Gastrocnemius medialis (tissue), 4 donors: Measurements from ENCODE around the gene TNNT3. TPM values are rescaled to one million over a fixed set of nuclear protein-coding genes. Genes with fewer than 3 reads are reported as not detected.

Experiments
- ATAC-seq, 2 donors: fragments of 150-250 bp; one replicate each; pipeline ENCODE4 v1.9.1; 2016
- DNase-seq, 2 donors: peaks; one replicate each; pipeline ENCODE4 v3.0.0-alpha.2; 2019
- H3K27ac ChIP-seq, 4 donors: fragments of 200-600 bp; sonication (generic); 1 replicate in 1 of 4; 2 replicates in 3 of 4; pipeline ENCODE4 v1.5.1; 2016 to 2018; ENCODE audit warnings: mild to moderate bottlenecking in 2 of 4, moderate library complexity in 1 of 4
- H3K27me3 ChIP-seq, 3 donors: fragments of 200-600 bp; sonication (generic) in 2 of 3; 1 replicate in 1 of 3; 2 replicates in 2 of 3; pipeline versions ENCODE4 v1.5.1 to v1.6.0; 2016 to 2019; ENCODE audit warnings: mild to moderate bottlenecking in 1 of 3, moderate library complexity in 1 of 3
- H3K36me3 ChIP-seq, 2 donors: fragments of 200-600 bp; sonication (generic) in 1 of 2; one replicate each; pipeline ENCODE4 v1.5.1; 2017 to 2018
- H3K4me1 ChIP-seq, 2 donors: fragments of 200-600 bp; sonication (generic) in 1 of 2; one replicate each; pipeline ENCODE4 v1.5.1; 2016 to 2017; ENCODE audit warnings: mild to moderate bottlenecking in 2 of 2
- H3K4me3 ChIP-seq, 4 donors: fragments of 200-600 bp; sonication (generic) in 3 of 4; 1 replicate in 1 of 4; 2 replicates in 3 of 4; pipeline ENCODE4 v1.5.1; 2016 to 2019; ENCODE audit warnings: mild to moderate bottlenecking in 2 of 4
- H3K9me3 ChIP-seq, 3 donors: fragments of 200-600 bp; sonication (generic) in 2 of 3; 1 replicate in 1 of 3; 2 replicates in 2 of 3; pipeline ENCODE4 v1.5.1; 2016 to 2019
- CTCF ChIP-seq, 5 experiments: fragments of 450-650 bp in 3 of 5; fragments of 200-600 bp in 2 of 5; sonication (generic) in 2 of 5; IDR thresholded peaks in 4 of 5; conservative IDR thresholded peaks in 1 of 5; 1 replicate in 4 of 5; 2 replicates in 1 of 5; pipeline ENCODE4 v1.5.1; 2016 to 2019; ENCODE audit warnings: antibody characterized with exemption in 5 of 5, mild to moderate bottlenecking in 3 of 5, moderate library complexity in 3 of 5
- POLR2A ChIP-seq, 2 donors: fragments of 450-650 bp; IDR thresholded peaks; one replicate each; pipeline ENCODE4 v1.6.1; 2017; ENCODE audit warnings: antibody characterized with exemption in 2 of 2, mild to moderate bottlenecking in 2 of 2, moderate library complexity in 2 of 2
- in situ Hi-C, 4 donors: fragments of 200-750 bp; cut with MboI; loops; one replicate each; pipeline versions ENCODE4 v1.15.0 to v1.8.0; 2017; ENCODE audit warnings: low sequenced_read_pairs in 4 of 4
- intact Hi-C: fragments of 100-400 bp; cut with DNase I; formaldehyde crosslinking; loops from one replicate; pipeline ENCODE4 v1.15.1; 2023; ENCODE audit warnings: low total_unique reads
- total RNA-seq, 4 donors: library from RNA; depleted of rRNA; stranded (reverse); fragments of >200 nt; gene quantifications; one replicate each; pipeline versions ENCODE4 v1.1.0 to v1.2.3, GENCODE V29; 2016

Gene TNNT3
- total RNA-seq, 4 donors from 2014 or later = 1,260 to 3,441 (median 1,835) TPM

- Histone ChIP-seq H3K4me1 (no peaks in the 10 kb centered on the region), H3K9me3 (no peaks in the 10 kb centered on the region), H3K36me3 (no peaks in the 10 kb centered on the region), H3K4me3 (no peak overlapping the region), H3K27me3 (no peaks in the 10 kb centered on the region), H3K27ac (no peak overlapping the region)
- TF ChIP-seq POLR2A (IDR thresholded peaks at IDR 0.05) (no peak), CTCF (IDR thresholded peaks at IDR 0.05 in 4 of 5, conservative IDR thresholded peaks at IDR 0.05 in 1 of 5) (no peak)
- ATAC-seq (peak; percentile 19 to 27), DNase-seq (no peak)
- in situ Hi-C loops (no loop called here), intact Hi-C loops (no loop called here)
Observed at GRCh38 chr11:1969035-1969434, 49.5 kb downstream of the TNNT3 start.

GRCh38 chr11:1969776-1970175, 50.3 kb downstream of the TNNT3 start:
- ATAC-seq (no peak), DNase-seq (no peak)
- H3K27ac ChIP-seq = no peak overlapping the region
- no peaks in the 10 kb centered on the region for H3K9me3 ChIP-seq
- no peaks in the 10 kb centered on the region for H3K27me3 ChIP-seq
- in situ Hi-C loops (no loop called here), intact Hi-C loops (no loop called here)
- TF ChIP-seq CTCF (IDR thresholded peaks at IDR 0.05 in 4 of 5, conservative IDR thresholded peaks at IDR 0.05 in 1 of 5) = no peak
- no peak for TF ChIP-seq POLR2A (IDR thresholded peaks at IDR 0.05)
- H3K4me1 ChIP-seq = no peaks in the 10 kb centered on the region
- H3K4me3 ChIP-seq = no peak overlapping the region
- no peaks in the 10 kb centered on the region for H3K36me3 ChIP-seq

GRCh38 chr11:1970956-1971355, 51.5 kb downstream of the TNNT3 start:
- peak overlapping the region in 2 of 4 donors; percentile 59 to 62 for H3K27ac ChIP-seq
- ATAC-seq = no peak
- TF ChIP-seq POLR2A (IDR thresholded peaks at IDR 0.05) (no peak), CTCF (IDR thresholded peaks at IDR 0.05 in 4 of 5, conservative IDR thresholded peaks at IDR 0.05 in 1 of 5) (no peak)
- H3K4me3 ChIP-seq = no peak overlapping the region
- no peaks in the 10 kb centered on the region for H3K9me3 ChIP-seq
- in situ Hi-C loops = no loop called here
- no peaks in the 10 kb centered on the region for H3K36me3 ChIP-seq
- intact Hi-C loops = no loop called here
- DNase-seq = peak in 1 of 2 donors; percentile 10
- no peaks in the 10 kb centered on the region for H3K27me3 ChIP-seq
- H3K4me1 ChIP-seq = no peaks in the 10 kb centered on the region

GRCh38 chr11:1975185-1975584, 55.7 kb downstream of the TNNT3 start:
- H3K36me3 ChIP-seq = no peaks in the 10 kb centered on the region
- no peaks in the 10 kb centered on the region for H3K9me3 ChIP-seq
- ATAC-seq (peak; percentile 26 to 39), DNase-seq (no peak)
- intact Hi-C loops (no loop called here), in situ Hi-C loops (no loop called here)
- H3K27me3 ChIP-seq = no peaks in the 10 kb centered on the region
- no peak overlapping the region for H3K4me3 ChIP-seq
- no peak overlapping the region for H3K27ac ChIP-seq
- TF ChIP-seq CTCF (IDR thresholded peaks at IDR 0.05 in 4 of 5, conservative IDR thresholded peaks at IDR 0.05 in 1 of 5) (no peak), POLR2A (IDR thresholded peaks at IDR 0.05) (no peak)
- H3K4me1 ChIP-seq = no peaks in the 10 kb centered on the region
